ENCODE measurements around the gene KXD1.
"Not testable (repeated sequence)": the region's sequence is repeated elsewhere in the genome, so short reads cannot be mapped to it uniquely, and the experiment has no call there.

The KXD1 gene

GRCh38 chr19:18539372-18539771, 18.3 kb upstream of the KXD1 start:
- Mint-ChIP-seq H3K36me3 (ENCODE audit: low read depth) (peaks cover 55% of the 10 kb centered on the region), H3K4me3 (no peak overlapping the region), H3K27me3 (ENCODE audit: low read depth, poor library complexity) (no peaks in the 10 kb centered on the region), H3K9me3 (no peaks in the 10 kb centered on the region), H3K27ac (no peak overlapping the region), H3K4me1 (peaks cover 17% of the 10 kb centered on the region)
- TF ChIP-seq, protein P1, sequence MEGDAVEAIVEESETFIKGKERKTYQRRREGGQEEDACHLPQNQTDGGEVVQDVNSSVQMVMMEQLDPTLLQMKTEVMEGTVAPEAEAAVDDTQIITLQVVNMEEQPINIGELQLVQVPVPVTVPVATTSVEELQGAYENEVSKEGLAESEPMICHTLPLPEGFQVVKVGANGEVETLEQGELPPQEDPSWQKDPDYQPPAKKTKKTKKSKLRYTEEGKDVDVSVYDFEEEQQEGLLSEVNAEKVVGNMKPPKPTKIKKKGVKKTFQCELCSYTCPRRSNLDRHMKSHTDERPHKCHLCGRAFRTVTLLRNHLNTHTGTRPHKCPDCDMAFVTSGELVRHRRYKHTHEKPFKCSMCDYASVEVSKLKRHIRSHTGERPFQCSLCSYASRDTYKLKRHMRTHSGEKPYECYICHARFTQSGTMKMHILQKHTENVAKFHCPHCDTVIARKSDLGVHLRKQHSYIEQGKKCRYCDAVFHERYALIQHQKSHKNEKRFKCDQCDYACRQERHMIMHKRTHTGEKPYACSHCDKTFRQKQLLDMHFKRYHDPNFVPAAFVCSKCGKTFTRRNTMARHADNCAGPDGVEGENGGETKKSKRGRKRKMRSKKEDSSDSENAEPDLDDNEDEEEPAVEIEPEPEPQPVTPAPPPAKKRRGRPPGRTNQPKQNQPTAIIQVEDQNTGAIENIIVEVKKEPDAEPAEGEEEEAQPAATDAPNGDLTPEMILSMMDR (IDR thresholded peaks at IDR 0.05): no peak
- DNase-seq: no peak

DNA sequence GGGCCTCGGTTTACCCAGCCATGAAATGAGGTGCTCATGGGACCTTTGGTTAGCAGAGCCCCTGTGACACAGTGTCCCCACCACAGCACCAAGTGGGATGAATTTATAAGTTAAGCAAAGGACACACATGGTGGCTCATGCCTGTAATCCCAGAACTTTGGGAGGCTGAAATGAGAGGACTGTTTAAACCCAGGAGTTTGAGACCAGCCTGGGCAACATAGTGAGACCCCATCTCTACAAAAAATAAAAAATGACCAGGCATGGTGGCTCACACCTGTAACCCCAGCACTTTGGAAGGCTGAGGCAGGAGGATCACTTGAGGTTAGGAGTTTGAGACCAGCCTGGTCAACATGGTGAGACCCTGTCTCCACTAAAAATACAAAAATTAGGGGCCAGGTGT, 17.5 kb upstream of the KXD1 start:
- not testable (repeated sequence) for H3K4me3 Mint-ChIP-seq; H3K27me3 Mint-ChIP-seq (ENCODE audit: low read depth, poor library complexity); DNase-seq; H3K9me3 Mint-ChIP-seq; H3K27ac Mint-ChIP-seq
- H3K4me1 Mint-ChIP-seq: peaks cover 21% of the 10 kb centered on the region
- H3K36me3 Mint-ChIP-seq (ENCODE audit: low read depth): peaks cover 51% of the 10 kb centered on the region

DNA sequence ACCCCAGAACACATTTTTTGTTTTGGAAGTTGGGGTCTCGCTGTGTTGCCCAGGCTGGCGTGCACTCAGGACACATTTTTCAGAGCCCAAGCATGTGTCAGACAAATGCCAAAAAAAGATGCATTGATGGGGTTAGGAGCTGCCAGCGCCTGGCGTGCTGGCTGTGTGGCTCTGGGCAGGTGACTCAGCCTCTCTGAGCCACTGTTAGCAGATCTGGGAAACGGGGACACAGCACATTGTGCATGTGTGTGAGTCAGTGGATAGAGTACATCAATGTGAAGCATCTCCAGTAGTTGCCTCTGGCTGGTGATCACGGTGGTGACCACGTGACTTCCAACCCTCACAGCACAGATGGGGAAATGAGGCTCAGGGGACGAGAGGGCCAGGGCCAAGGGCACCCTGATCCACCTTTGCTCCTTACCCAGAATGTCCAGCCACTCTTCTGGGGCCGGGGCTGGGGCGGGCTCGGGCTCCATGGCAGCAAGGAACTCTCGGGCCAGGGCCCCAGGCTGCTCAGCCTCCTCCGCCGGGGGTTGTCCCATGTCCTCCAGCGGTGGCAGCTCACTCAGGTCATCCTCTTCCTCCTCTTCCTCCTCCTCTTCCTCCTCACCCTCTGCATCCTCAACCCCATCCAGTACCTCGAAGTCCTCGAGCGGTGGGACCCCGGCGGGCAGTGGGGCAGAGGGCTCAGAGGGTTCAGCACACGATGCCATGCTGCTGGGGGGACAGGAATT, 16.2 kb upstream of the KXD1 start:
- Mint-ChIP-seq H3K9me3 (no peaks in the 10 kb centered on the region), H3K27ac (no peak overlapping the region)
- no peak for DNase-seq

GRCh38 chr19:18541992-18542940, 15.4 kb upstream of the KXD1 start:
- no peaks in the 10 kb centered on the region for H3K9me3 Mint-ChIP-seq
- H3K27ac Mint-ChIP-seq: no peak overlapping the region
- TF ChIP-seq, protein P1 (IDR thresholded peaks at IDR 0.05): no peak
- H3K4me3 Mint-ChIP-seq: peak overlapping the region; percentile 94
- peaks cover 21% of the 10 kb centered on the region for H3K4me1 Mint-ChIP-seq
- peak; percentile 35 for DNase-seq
- peaks cover 7% of the 10 kb centered on the region for H3K27me3 Mint-ChIP-seq (ENCODE audit: low read depth, poor library complexity)
- peaks cover 34% of the 10 kb centered on the region for H3K36me3 Mint-ChIP-seq (ENCODE audit: low read depth)

More for the DNA sequence above, 16.2 kb upstream of the KXD1 start:
- H3K27me3 Mint-ChIP-seq (ENCODE audit: low read depth, poor library complexity): peaks cover 7% of the 10 kb centered on the region
- H3K36me3 Mint-ChIP-seq (ENCODE audit: low read depth): peaks cover 39% of the 10 kb centered on the region
- H3K4me1 Mint-ChIP-seq: peaks cover 21% of the 10 kb centered on the region
- TF ChIP-seq, protein P1 (IDR thresholded peaks at IDR 0.05): no peak
- H3K4me3 Mint-ChIP-seq: peak overlapping the region; percentile 52

- H3K27me3 Mint-ChIP-seq (ENCODE audit: low read depth, poor library complexity): peaks cover 10% of the 10 kb centered on the region
- TF ChIP-seq, protein P1 (IDR thresholded peaks at IDR 0.05): no peak
- H3K4me1 Mint-ChIP-seq: peaks cover 21% of the 10 kb centered on the region
- no peaks in the 10 kb centered on the region for H3K9me3 Mint-ChIP-seq
- peak within 1 kb of the TSS; percentile 94 for H3K4me3 Mint-ChIP-seq
- peak; percentile 97 for DNase-seq
- no peak within 1 kb of the TSS for H3K27ac Mint-ChIP-seq
- peaks cover 26% of the 10 kb centered on the region for H3K36me3 Mint-ChIP-seq (ENCODE audit: low read depth)
These were observed 14.5 kb upstream of the KXD1 start, which contains the start of gene FKBP8 for GRCh38 chr19:18542941-18543813. Gene FKBP8 (minus strand): TSS chr19:18543573. CDS start chr19:18541970, 1,603 bp downstream.
